ENCODE results near the gene TEPSIN. TPM values are rescaled to one million over a fixed set of nuclear protein-coding genes. Genes with fewer than 3 reads are reported as not detected.

TEPSIN gene
- total RNA-seq, 1 experiment from 2014 or later: 14.5 TPM

GRCh38 chr17:81250286-81251093, 11.6 kb upstream of the TEPSIN start:
- Histone ChIP-seq H3K27ac (ENCODE audit: low read length) (peak overlapping the region; percentile 85), H3K79me2 (ENCODE audit: low read length) (no peaks in the 10 kb centered on the region), H3K4me1 (ENCODE audit: low read length) (peaks cover 31% of the 10 kb centered on the region), H3K36me3 (ENCODE audit: insufficient read depth, low read length) (peaks cover 15% of the 10 kb centered on the region; the same call in 1 of the 2 replicates), H3K9me3 (ENCODE audit: low read length) (no peaks in the 10 kb centered on the region), H3K4me3 (ENCODE audit: low read length) (peak overlapping the region; percentile 43; the same call in 1 of the 2 replicates), H3K9me2 (replicated peaks; ENCODE audit: insufficient read depth, low read length) (no peaks in the 10 kb centered on the region), H4K20me1 (ENCODE audit: insufficient read depth, low read depth, low read length) (peaks cover 21% of the 10 kb centered on the region; the same call in 1 of the 2 replicates), H3K4me2 (ENCODE audit: low read depth, low read length, poor library complexity, severe bottlenecking) (peak overlapping the region; percentile 77), H2AFZ (ENCODE audit: low read length) (no peak overlapping the region), H3K27me3 (ENCODE audit: low read length) (no peaks in the 10 kb centered on the region), H3K9ac (ENCODE audit: low read length) (peak overlapping the region; percentile 53; the same call in 1 of the 2 replicates)
- DNase-seq: no peak

- H4K20me1 ChIP-seq (ENCODE audit: insufficient read depth, low read depth, low read length): peaks cover 21% of the 10 kb centered on the region; the same call in 1 of the 2 replicates
- peaks cover 41% of the 10 kb centered on the region for H3K4me1 ChIP-seq (ENCODE audit: low read length)
- no peak overlapping the region for H3K4me2 ChIP-seq (ENCODE audit: low read depth, low read length, poor library complexity, severe bottlenecking)
- no peak overlapping the region for H3K9ac ChIP-seq (ENCODE audit: low read length)
- no peaks in the 10 kb centered on the region for H3K27me3 ChIP-seq (ENCODE audit: low read length)
- peak; percentile 50 for DNase-seq
- H3K36me3 ChIP-seq (ENCODE audit: insufficient read depth, low read length): peaks cover 15% of the 10 kb centered on the region; the same call in 1 of the 2 replicates
- H3K9me2 ChIP-seq (replicated peaks; ENCODE audit: insufficient read depth, low read length): no peaks in the 10 kb centered on the region
- H3K27ac ChIP-seq (ENCODE audit: low read length): no peak overlapping the region
- H2AFZ ChIP-seq (ENCODE audit: low read length): no peak overlapping the region
- no peaks in the 10 kb centered on the region for H3K79me2 ChIP-seq (ENCODE audit: low read length)
- no peak overlapping the region for H3K4me3 ChIP-seq (ENCODE audit: low read length)
- no peaks in the 10 kb centered on the region for H3K9me3 ChIP-seq (ENCODE audit: low read length)
These were observed 10.6 kb upstream of the TEPSIN start for GRCh38 chr17:81249223-81250040.

- Histone ChIP-seq H3K9me2 (replicated peaks; ENCODE audit: insufficient read depth, low read length) (no peaks in the 10 kb centered on the region), H3K4me2 (ENCODE audit: low read depth, low read length, poor library complexity, severe bottlenecking) (no peak overlapping the region), H3K27ac (ENCODE audit: low read length) (no peak overlapping the region), H3K36me3 (ENCODE audit: insufficient read depth, low read length) (peaks cover 15% of the 10 kb centered on the region; the same call in 1 of the 2 replicates), H3K4me3 (ENCODE audit: low read length) (no peak overlapping the region), H3K27me3 (ENCODE audit: low read length) (no peaks in the 10 kb centered on the region), H2AFZ (ENCODE audit: low read length) (no peak overlapping the region), H3K9ac (ENCODE audit: low read length) (no peak overlapping the region), H4K20me1 (ENCODE audit: insufficient read depth, low read depth, low read length) (peaks cover 18% of the 10 kb centered on the region; the same call in 1 of the 2 replicates), H3K4me1 (ENCODE audit: low read length) (peaks cover 41% of the 10 kb centered on the region), H3K79me2 (ENCODE audit: low read length) (no peaks in the 10 kb centered on the region), H3K9me3 (ENCODE audit: low read length) (no peaks in the 10 kb centered on the region)
- no peak for DNase-seq
These were observed 9.8 kb upstream of the TEPSIN start for GRCh38 chr17:81248649-81249048.

DNA sequence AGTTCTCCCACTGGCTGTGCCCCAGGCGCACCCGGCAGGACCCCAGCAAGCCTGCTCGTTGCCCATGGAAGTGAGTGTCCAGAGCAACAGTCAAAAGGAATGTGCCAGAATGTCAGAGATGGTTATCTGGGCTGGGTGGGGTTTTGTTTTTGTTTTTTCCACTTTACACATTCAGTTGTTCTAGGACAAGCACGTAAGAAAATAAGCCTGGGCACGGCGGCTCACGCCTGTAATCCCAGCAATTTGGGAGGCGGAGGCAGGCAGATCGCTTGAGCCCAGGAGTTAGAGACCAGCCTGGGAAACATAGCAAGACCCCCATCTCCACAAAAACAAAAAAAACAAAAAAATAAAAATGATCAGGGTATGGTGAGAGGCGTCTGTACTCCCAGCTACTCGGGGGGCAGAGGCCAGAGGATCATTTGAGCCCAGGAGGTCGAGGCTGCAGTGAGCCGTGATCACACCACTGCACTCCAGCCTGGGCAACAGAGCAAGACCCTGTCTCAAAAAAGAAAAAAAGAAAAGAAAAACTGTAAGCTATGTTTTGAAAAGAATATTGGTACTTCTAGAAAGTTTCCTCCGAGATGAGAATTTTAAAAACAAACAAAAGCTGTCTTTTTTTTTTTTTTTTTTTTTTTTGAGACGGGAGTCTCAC, 8.6 kb upstream of the TEPSIN start:
- no peak for DNase-seq
- no peak overlapping the region for H2AFZ ChIP-seq (ENCODE audit: low read length)
- peaks cover 11% of the 10 kb centered on the region; the same call in 1 of the 2 replicates for H4K20me1 ChIP-seq (ENCODE audit: insufficient read depth, low read depth, low read length)
- no peaks in the 10 kb centered on the region for H3K79me2 ChIP-seq (ENCODE audit: low read length)
- H3K4me3 ChIP-seq (ENCODE audit: low read length): no peak overlapping the region
- H3K9me2 ChIP-seq (replicated peaks; ENCODE audit: insufficient read depth, low read length): no peaks in the 10 kb centered on the region
- peaks cover 33% of the 10 kb centered on the region for H3K4me1 ChIP-seq (ENCODE audit: low read length)
- H3K9ac ChIP-seq (ENCODE audit: low read length): no peak overlapping the region
- H3K4me2 ChIP-seq (ENCODE audit: low read depth, low read length, poor library complexity, severe bottlenecking): no peak overlapping the region
- no peaks in the 10 kb centered on the region for H3K27me3 ChIP-seq (ENCODE audit: low read length)
- H3K27ac ChIP-seq (ENCODE audit: low read length): no peak overlapping the region
- H3K36me3 ChIP-seq (ENCODE audit: insufficient read depth, low read length): peaks cover 15% of the 10 kb centered on the region; the same call in 1 of the 2 replicates
- H3K9me3 ChIP-seq (ENCODE audit: low read length): no peaks in the 10 kb centered on the region

- Histone ChIP-seq H4K20me1 (ENCODE audit: insufficient read depth, low read depth, low read length) (peaks cover 11% of the 10 kb centered on the region; the same call in 1 of the 2 replicates), H3K79me2 (ENCODE audit: low read length) (peaks cover 4% of the 10 kb centered on the region; the same call in 1 of the 2 replicates), H3K9ac (ENCODE audit: low read length) (no peak overlapping the region), H3K27ac (ENCODE audit: low read length) (no peak overlapping the region), H3K4me1 (ENCODE audit: low read length) (peaks cover 31% of the 10 kb centered on the region), H3K4me2 (ENCODE audit: low read depth, low read length, poor library complexity, severe bottlenecking) (no peak overlapping the region), H3K27me3 (ENCODE audit: low read length) (no peaks in the 10 kb centered on the region), H3K36me3 (ENCODE audit: insufficient read depth, low read length) (peaks cover 15% of the 10 kb centered on the region; the same call in 1 of the 2 replicates), H3K9me2 (replicated peaks; ENCODE audit: insufficient read depth, low read length) (no peaks in the 10 kb centered on the region), H3K4me3 (ENCODE audit: low read length) (no peak overlapping the region), H2AFZ (ENCODE audit: low read length) (no peak overlapping the region), H3K9me3 (ENCODE audit: low read length) (no peaks in the 10 kb centered on the region)
- no peak for DNase-seq
These were observed 8.0 kb upstream of the TEPSIN start for GRCh38 chr17:81246679-81247338.

- Histone ChIP-seq H3K4me1 (ENCODE audit: low read length) (peaks cover 29% of the 10 kb centered on the region), H3K36me3 (ENCODE audit: insufficient read depth, low read length) (peaks cover 15% of the 10 kb centered on the region; the same call in 1 of the 2 replicates), H3K79me2 (ENCODE audit: low read length) (peaks cover 7% of the 10 kb centered on the region), H3K27me3 (ENCODE audit: low read length) (no peaks in the 10 kb centered on the region), H3K9ac (ENCODE audit: low read length) (no peak overlapping the region), H3K4me3 (ENCODE audit: low read length) (no peak overlapping the region), H4K20me1 (ENCODE audit: insufficient read depth, low read depth, low read length) (peaks cover 10% of the 10 kb centered on the region; the same call in 1 of the 2 replicates), H2AFZ (ENCODE audit: low read length) (no peak overlapping the region), H3K4me2 (ENCODE audit: low read depth, low read length, poor library complexity, severe bottlenecking) (no peak overlapping the region), H3K27ac (ENCODE audit: low read length) (no peak overlapping the region), H3K9me2 (replicated peaks; ENCODE audit: insufficient read depth, low read length) (no peaks in the 10 kb centered on the region), H3K9me3 (ENCODE audit: low read length) (no peaks in the 10 kb centered on the region)
- no peak for DNase-seq
These were observed 7.5 kb upstream of the TEPSIN start for GRCh38 chr17:81246343-81246670.

GRCh38 chr17:81245665-81246342, 6.9 kb upstream of the TEPSIN start:
- Histone ChIP-seq H3K9me2 (replicated peaks; ENCODE audit: insufficient read depth, low read length) (no peaks in the 10 kb centered on the region), H3K4me3 (ENCODE audit: low read length) (no peak overlapping the region), H3K4me1 (ENCODE audit: low read length) (peaks cover 29% of the 10 kb centered on the region), H3K9ac (ENCODE audit: low read length) (no peak overlapping the region), H3K9me3 (ENCODE audit: low read length) (no peaks in the 10 kb centered on the region), H3K79me2 (ENCODE audit: low read length) (peaks cover 12% of the 10 kb centered on the region), H3K4me2 (ENCODE audit: low read depth, low read length, poor library complexity, severe bottlenecking) (no peak overlapping the region), H2AFZ (ENCODE audit: low read length) (no peak overlapping the region), H3K36me3 (ENCODE audit: insufficient read depth, low read length) (peaks cover 13% of the 10 kb centered on the region; the same call in 1 of the 2 replicates), H3K27ac (ENCODE audit: low read length) (no peak overlapping the region), H4K20me1 (ENCODE audit: insufficient read depth, low read depth, low read length) (peaks cover 9% of the 10 kb centered on the region; the same call in 1 of the 2 replicates), H3K27me3 (ENCODE audit: low read length) (no peaks in the 10 kb centered on the region)
- no peak for DNase-seq

Measured in Karpas-422 (cell line).